GM18951 (cell line): ENCODE results near the gene GATA1.

Experiments used
- POLR2A ChIP-seq: IDR thresholded peaks from 4 replicates; pipeline ENCODE4 v1.6.1; 2011; ENCODE audit warnings: mild to moderate bottlenecking; ENCODE audit not compliant: insufficient read length, insufficient read depth; ENCODE audit errors: extremely low read depth
- in situ Hi-C: fragments of 300-500 bp; cut with MboI; formaldehyde crosslinking; loops from one replicate; pipeline ENCODE4 v1.12.0; 2022; ENCODE audit warnings: low sequenced_read_pairs, mixed read lengths, inconsistent platforms; ENCODE audit not compliant: unreplicated experiment

GATA1 gene

DNA sequence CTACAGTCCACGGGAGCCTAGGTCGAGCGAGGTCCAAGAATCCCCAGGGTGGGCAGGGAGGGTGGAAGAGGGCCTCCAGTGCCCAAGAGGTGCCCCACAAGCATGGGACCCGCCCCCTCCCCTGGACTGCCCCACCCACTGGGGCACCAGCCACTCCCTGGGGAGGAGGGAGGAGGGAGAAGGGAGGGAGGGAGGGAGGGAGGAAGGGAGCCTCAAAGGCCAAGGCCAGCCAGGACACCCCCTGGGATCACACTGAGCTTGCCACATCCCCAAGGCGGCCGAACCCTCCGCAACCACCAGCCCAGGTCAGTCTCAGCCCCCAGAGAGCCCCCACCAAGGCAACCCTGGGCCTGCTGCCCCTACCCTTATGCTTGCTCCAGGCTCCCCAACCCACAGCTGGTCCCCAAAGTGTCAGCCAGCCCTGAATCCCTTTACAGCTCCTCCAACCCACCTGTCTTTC, at the start of gene GATA1:
Gene GATA1 (plus strand): TSS at position 250 of the 460 bp plus-strand sequence. CDS start 4,520 bp downstream, outside the sequence.
- in situ Hi-C loops = no loop called here
- TF ChIP-seq POLR2A = no peak

DNA sequence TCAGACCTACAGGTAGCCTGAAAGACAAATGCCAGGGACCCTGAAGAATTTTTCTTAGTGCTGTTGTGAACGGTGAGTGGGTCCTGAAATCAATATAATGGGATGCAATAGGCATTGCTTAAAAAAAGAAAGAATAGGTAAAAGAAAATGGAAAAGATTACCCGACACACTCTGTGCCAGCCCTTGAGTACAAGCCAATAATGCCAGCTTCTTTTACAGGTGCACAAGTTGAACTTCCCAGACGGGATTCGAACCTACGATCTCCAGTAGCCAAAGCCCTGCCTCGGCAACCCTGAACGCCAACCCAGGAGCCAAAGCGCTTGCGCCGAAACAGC, 49.5 kb upstream of the GATA1 start:
- TF ChIP-seq POLR2A = no peak
- in situ Hi-C loops = no loop called here

DNA sequence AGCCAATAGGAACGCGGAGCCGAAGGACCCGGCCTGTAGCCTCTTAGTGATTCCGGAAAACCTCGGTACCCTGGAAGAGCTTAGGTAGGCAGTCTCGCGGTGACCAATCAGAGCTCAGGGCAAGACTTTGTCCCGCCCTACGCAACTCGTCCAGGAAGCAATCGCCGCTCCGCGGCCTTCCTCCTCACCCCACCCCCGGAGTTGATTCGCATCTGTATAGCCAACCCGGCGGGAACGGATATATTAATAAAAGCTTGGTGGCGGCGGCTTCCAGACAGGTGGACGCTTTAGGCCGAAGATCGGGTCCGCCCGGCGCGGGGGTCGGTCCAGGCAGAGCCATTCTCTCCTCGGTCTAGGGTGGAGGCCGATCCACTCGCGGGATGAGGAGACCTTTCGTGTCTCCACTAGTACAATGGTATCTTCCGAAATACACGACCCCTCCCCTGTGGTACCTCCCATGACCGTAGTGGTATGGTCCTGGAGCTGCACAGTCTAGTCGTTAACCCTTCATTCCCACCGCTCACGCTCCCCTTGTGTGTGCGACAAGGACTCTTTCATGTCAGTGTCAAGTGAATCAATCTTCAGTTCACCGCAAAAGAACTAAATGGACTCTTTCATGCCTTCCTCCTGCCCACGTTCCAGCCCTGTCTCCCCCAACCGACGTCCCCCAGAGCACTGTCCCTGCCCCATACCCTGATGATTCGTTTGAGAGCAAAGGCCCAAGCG, 49.0 kb upstream of the GATA1 start:
- in situ Hi-C loops = no loop called here
- peak; percentile 68 for TF ChIP-seq POLR2A

DNA sequence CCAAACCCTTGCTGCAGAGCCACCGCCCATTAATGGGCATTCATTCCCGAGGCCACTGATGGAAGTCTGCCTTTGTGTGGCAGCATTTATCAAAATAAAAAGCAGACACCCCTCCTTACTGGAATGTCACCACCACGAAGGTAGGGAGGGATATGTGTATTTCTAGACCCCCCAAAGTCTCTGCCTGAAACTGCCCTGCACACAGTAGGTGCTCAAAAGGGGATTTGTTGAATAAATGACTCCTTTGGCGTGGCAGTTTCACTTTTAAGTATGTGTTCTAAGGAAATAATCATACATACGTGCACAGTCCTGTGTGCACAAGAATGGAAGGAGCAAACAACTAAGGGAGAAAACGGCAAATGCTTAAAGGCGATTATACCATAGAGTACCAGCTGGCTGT, 48.5 kb upstream of the GATA1 start:
- in situ Hi-C loops = no loop called here
- no peak for TF ChIP-seq POLR2A

DNA sequence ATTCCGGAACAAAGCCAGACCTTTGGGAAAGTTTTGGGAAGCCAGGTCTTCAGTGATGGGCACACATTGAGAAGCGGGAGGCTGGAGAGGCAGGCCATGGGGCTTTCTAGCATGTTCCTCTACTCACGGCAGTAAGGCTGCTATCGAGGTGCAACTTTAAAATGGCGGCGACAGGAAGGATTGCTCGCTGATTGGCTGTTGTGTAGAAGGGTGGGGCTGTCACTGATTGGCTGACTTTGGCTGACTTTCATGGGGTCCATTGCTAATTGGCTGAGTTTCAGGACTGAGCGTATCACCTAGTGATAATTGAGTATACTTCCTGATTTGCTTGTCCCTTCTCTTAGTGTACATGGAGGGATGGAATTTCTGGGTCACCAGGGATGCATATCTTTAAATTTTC, 44.6 kb upstream of the GATA1 start:
- in situ Hi-C loops = no loop called here
- TF ChIP-seq POLR2A = no peak

DNA sequence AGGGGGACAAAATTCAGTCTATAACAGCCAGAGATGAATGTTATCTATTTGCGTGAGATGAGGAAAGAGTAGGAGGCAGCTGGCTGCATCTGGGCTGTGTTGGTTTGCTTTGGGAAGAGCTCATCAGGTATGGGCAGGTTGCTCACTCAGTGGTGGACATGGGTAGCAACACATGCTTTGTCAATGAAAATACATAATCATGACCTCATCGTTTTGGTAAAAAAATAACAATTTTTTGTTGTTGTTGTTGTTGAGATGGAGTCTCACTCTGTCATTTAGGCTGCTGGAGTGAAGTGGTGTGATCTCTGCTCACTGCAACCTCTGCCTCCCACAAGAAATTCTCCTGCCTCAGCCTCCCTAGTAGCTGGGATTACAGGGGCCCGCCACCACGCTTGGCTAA, 41.2 kb upstream of the GATA1 start:
- in situ Hi-C loops = no loop called here
- TF ChIP-seq POLR2A = no peak

DNA sequence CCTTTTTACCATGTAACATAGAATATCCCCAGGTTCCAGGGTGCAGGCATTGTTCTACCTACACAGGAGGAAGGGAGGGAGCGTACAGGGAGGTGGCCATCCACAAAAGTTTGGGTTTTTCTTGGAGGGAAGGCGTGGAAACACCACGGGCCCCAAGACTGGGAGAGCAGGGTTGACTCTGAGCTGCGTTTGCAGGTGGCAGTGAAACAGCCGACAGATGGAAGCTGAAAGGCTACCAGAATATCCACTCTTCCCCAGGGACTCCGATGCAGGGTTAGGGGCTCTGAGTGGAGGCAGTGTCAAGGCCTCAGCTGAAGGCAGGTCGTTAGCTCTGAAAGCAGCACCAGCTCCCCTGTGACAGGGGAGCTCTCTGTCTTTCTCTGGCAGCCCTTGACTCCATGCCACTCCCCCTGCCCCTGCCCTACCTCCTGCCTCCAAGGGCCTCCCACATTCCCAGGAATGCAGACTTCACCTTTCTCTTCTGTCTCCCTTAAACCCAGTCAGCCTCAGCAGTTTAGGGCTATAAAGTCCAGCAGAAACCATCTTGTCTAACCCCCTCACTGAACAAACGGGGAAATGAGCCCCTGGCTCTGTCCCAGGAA, 38.9 kb upstream of the GATA1 start:
- TF ChIP-seq POLR2A = no peak
- in situ Hi-C loops = no loop called here

DNA sequence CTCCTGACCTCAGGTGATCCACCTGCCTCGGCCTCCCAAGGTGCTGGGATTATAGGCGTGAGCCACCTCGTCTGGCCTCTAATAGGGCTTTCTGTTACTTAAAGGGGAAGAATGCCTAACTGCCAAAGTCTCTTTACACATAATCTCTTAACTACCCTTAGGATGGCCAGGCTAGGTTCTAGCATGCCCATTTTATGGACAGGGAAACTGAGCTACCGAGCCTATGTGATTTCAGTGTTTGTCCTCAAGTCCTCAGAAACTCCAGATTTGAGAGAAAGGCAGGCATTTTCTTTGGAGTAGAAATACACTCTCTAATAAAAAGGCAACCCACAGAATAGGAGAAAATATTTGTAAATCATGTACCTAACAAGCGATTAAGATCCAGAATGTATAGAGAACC, 37.2 kb upstream of the GATA1 start:
- in situ Hi-C loops = no loop called here
- no peak for TF ChIP-seq POLR2A

DNA sequence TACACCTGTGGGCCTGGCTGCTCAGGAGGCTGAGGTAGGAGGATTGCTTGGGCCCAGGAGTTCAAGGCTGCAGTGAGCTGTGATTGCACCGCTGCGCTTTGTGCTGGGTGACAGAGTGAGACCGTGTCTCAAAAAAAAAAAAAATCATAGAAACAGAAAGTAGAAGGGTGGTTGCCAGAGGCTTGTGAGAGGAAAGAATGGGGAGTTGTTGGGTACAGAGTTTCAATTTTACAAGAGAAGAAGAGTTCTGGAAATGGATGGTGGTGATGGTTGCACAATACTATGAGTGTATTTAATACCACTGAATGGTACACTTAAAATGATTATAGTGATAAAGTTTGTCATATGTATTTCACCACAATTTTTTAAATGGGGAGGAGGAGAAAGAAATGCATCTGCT, 35.0 kb upstream of the GATA1 start:
- in situ Hi-C loops = no loop called here
- no peak for TF ChIP-seq POLR2A

DNA sequence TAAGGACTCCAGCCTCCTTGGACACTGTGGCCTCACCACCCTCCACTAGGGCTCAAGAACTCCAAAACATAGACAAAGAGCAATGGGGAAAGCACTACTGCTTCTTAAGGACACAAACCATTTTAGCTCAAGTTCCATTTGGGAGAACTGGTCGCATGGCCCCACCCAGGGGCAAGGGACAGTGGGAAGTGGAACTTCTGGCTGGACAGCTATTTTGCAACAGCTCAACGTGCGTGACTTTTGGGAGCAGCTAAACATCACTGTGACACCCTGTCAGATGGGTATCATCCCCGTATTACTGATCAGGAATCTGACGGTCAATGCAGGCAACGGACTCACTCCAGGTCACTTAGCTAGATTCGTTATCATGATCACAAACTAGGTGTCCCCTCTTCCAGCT, 33.9 kb upstream of the GATA1 start:
- TF ChIP-seq POLR2A = no peak

DNA sequence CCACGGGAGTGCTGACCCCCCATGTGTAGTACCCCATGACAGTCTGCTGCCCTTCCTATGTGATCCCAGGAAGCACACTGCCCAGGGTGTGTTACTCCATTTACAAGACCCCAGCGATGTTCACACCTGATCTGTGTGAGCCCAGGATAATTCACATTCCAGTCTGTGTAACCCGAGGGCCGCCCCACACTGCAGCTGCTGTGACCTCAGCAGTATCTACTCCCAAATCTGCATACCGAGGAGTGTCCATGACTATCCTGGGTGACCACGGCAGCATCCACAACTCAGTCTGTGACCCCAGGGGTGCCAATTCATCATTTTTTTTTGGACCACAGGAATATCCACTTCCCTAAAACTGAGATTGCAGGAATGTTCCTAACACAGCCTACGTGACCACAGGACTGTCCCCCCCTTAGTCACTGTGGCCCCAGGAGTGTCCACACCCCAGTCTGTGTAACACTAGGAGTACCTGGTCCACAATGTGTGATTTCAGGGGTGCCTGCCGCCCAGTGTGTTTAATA, 32.6 kb upstream of the GATA1 start:
- TF ChIP-seq POLR2A = no peak
- in situ Hi-C loops = no loop called here

More for the DNA sequence above, 33.9 kb upstream of the GATA1 start:
- in situ Hi-C loops = no loop called here

DNA sequence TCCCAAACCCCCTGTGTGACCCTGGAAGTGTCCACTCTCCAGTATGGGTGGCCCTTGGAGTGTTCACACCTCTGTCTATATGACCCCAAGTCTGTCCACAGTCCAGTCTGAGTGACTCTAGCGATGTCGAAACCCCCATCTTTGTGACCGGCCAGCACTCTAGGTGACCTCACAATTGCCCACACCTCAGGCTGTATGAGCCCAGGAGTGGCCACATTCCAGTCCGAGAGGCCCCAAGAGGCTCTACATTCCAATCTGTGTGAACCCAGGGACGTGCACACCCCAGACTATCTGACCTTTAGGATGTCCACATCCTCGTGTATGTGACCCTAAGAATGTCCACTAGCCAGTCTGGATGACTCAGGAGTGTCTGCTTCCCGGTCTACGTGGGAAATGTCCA, 32.2 kb upstream of the GATA1 start:
- in situ Hi-C loops = no loop called here

DNA sequence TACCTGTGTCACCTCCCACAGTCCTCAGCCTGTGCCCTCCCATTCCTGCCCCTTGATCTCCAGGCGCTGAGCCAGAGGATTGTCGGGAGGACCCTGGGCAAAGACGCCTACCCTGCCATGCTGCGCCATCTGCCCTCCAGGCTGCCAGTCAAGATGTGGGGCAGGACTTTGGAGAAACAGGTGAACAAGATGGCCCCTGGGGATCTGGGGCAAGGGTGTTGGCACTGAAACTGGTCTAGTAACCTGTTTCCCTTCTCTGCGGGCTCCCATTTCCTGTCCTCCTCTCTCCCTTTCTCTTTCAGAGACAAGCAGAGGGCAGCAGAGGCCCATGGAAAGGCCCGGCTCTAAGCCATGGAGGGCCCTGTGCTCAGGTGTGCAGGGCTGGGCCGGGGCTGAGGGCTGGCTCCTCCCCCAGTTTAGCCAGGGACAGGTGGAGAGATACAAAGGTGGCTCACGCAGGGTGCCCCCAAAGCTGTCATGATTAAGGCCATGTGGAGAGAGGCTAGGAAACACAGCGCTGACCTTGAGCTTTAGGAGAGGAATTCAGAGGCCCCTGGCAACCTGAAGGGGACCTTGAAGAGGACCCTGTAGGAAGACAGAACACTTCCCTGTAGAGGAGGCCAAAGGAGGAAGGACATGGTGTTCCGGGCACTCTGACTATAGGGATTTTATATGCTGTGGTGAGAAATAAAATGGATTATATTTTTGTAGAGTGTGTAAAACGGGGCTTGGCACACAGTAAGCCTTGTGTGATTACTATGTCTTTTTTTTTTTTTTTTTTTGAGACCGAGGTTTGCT, 24.5 kb upstream of the GATA1 start, which contains the start of gene GLOD5:
Gene GLOD5 (plus strand): TSS at position 74 of the 798 bp plus-strand sequence. CDS start 44 bp downstream, at position 118.
- TF ChIP-seq POLR2A = no peak
- in situ Hi-C loops = no loop called here

More for the DNA sequence above, 32.2 kb upstream of the GATA1 start:
- no peak for TF ChIP-seq POLR2A

DNA sequence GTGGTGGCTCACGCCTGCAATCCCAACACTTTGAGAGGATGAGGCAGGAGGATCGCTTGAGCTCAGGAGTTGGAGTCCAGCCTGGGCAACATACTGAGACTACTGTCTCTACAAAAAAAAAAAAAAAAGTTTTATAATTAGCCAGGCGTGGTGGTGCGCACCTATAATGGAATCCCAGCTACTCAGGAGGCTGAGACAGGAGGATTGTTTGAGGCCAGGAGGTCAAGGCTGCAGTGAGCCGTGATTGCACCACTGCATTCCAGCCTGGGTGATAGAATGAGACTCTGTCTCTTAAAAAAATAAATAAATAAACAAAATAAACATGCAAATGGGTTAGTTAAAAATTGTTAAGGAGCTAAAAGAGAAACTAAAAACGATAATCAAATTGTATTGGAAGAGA, 17.2 kb upstream of the GATA1 start:
- in situ Hi-C loops = no loop called here
- TF ChIP-seq POLR2A = no peak

DNA sequence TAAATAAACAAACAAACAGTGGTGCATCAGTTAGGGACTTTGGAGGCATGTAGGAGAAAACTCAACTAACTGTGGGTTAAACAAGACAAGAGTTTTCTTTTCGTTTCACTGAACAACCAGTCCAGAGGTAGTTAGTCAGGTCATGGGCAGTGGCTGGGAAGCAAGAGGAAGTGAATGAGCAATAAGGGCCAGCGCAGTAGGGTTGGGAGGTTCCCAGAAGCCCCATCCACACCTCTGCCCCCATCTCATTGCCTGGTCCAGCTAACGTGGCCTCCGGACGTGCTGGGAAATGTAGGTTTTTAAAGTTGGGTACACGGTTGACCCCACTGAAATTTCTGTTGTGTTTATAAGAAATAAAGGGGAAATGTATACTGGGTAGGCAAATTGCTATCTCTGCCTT, 16.1 kb upstream of the GATA1 start:
- TF ChIP-seq POLR2A = no peak
- in situ Hi-C loops = no loop called here
